ENCODE data around the gene ERICH3.

- TF ChIP-seq POLR2A (IDR thresholded peaks at IDR 0.05; ENCODE audit: low read depth, low read length) (no peak), POLR2AphosphoS5 (IDR thresholded peaks at IDR 0.05; ENCODE audit: low read depth, low read length) (no peak), TAF1 (IDR thresholded peaks at IDR 0.05; ENCODE audit: borderline replicate concordance, low read depth, low read length) (no peak)
Measured at GRCh38 chr1:74641161-74641560, 32.4 kb downstream of the ERICH3 start.

Measured in GM12892 (cell line).